HepG2 (cell line): ENCODE measurements around the gene SNRPD3. TPM values are rescaled to one million over a fixed set of nuclear protein-coding genes. Genes with fewer than 3 reads are reported as not detected.

Experiments
- ATAC-seq: fragments of 200-7000 bp; cut with Tn5 transposase; 3 replicates; pipeline ENCODE4 v1.9.1; 2020; ENCODE audit warnings: mild to moderate bottlenecking, moderate library complexity
- BruUV-seq: library from RNA; stranded (reverse); fragments of 400-500 nt; replicated peaks from 2 replicates; lab custom pipeline; 2021; lab: Mats Ljungman, UMichigan
- CTCF ChIA-PET: fragments of 300-600 bp; formaldehyde crosslinking; extraction: SDS; loops from one replicate; lab custom pipeline; 2021; ENCODE audit warnings: low total read pairs, inconsistent platforms, low intra/inter-chr PET ratio; lab: Yijun Ruan, JAX
- POLR2A ChIA-PET: fragments of 350-600 bp; sonication (Branson Sonifier 250); formaldehyde crosslinking; loops from one replicate; lab custom pipeline; 2020; ENCODE audit warnings: antibody characterized with exemption, inconsistent platforms; lab: Yijun Ruan, JAX
- DNase-seq: peaks from one replicate; pipeline ENCODE4 v3.0.0-alpha.2; 2015; ENCODE audit warnings: low spot score
- FAIRE-seq: peaks from 3 replicates; lab custom pipeline; 2011; peaks lifted over from hg19 to GRCh38; lab: Jason Lieb, UNC
- H2AFZ ChIP-seq: one replicate; pipeline ENCODE4 v1.6.1; 2011; ENCODE audit warnings: low read length, inconsistent platforms
- H3K27ac ChIP-seq: fragments of 300-600 bp; 3 replicates; pipeline ENCODE4 v1.8.0; 2011; ENCODE audit warnings: mixed run types, mild to moderate bottlenecking, mixed read lengths, low read length, inconsistent platforms; ENCODE audit not compliant: insufficient read depth; ENCODE audit errors: extremely low read length
- H3K27me3 ChIP-seq, 2 experiments: fragments of 200-600 bp in 1 of 2; 2 replicates in 1 of 2; 3 replicates in 1 of 2; pipeline versions ENCODE4 v1.6.0 to v1.8.0; 2011; ENCODE audit warnings: low read length in 2 of 2, mild to moderate bottlenecking in 2 of 2, moderate library complexity in 2 of 2, inconsistent platforms in 1 of 2; ENCODE audit not compliant: insufficient read depth in 2 of 2, control insufficient read depth in 1 of 2
- H3K36me3 ChIP-seq, 2 experiments: fragments of 200-600 bp in 1 of 2; replicated peaks in 1 of 2; 2 replicates in 1 of 2; 3 replicates in 1 of 2; pipeline versions ENCODE4 v1.5.1 to v1.8.0; 2011; ENCODE audit warnings: low read length in 2 of 2, inconsistent platforms in 1 of 2; ENCODE audit not compliant: insufficient read depth in 2 of 2, control insufficient read depth in 1 of 2
- H3K4me1 ChIP-seq: 2 replicates; pipeline ENCODE4 v1.5.1; 2012; ENCODE audit warnings: low read length, inconsistent platforms; ENCODE audit not compliant: insufficient read depth
- H3K4me2 ChIP-seq: 2 replicates; pipeline ENCODE4 v1.6.0; 2011; ENCODE audit warnings: low read depth, low read length, inconsistent platforms
- H3K4me3 ChIP-seq, 3 experiments: fragments of 200-600 bp in 1 of 3; sonication (generic), shearing (Covaris generic) in 1 of 3; replicated peaks in 1 of 3; 2 replicates each; pipeline ENCODE4 v1.5.1; 2011 to 2016; ENCODE audit warnings: low read length in 3 of 3, inconsistent platforms in 2 of 3, low read depth in 2 of 3, mild to moderate bottlenecking in 2 of 3, control low read depth in 1 of 3, mixed read lengths in 1 of 3; ENCODE audit not compliant: insufficient read depth in 1 of 3
- H3K79me2 ChIP-seq: one replicate; pipeline ENCODE4 v1.6.1; 2011; ENCODE audit warnings: low read length, inconsistent platforms; ENCODE audit not compliant: insufficient read depth
- H3K9ac ChIP-seq: 2 replicates; pipeline ENCODE4 v1.6.0; 2011; ENCODE audit warnings: mild to moderate bottlenecking, low read depth, low read length, inconsistent platforms; ENCODE audit not compliant: insufficient read depth
- H3K9me3 ChIP-seq: 2 replicates; pipeline ENCODE4 v1.5.1; 2012; ENCODE audit warnings: mild to moderate bottlenecking, low read length
- H4K20me1 ChIP-seq: 2 replicates; pipeline ENCODE4 v1.6.0; 2011; ENCODE audit warnings: inconsistent platforms, mild to moderate bottlenecking, low read length, moderate library complexity; ENCODE audit not compliant: insufficient read depth
- DMAP1 ChIP-seq: IDR thresholded peaks from 2 replicates; pipeline ENCODE4 v1.6.1; 2016
- TEAD2 ChIP-seq: sonication (generic); formaldehyde crosslinking; IDR thresholded peaks from 2 replicates; pipeline ENCODE4 v1.9.0; 2021; ENCODE audit warnings: missing genetic modification reagents
- ZNF501 ChIP-seq: sonication (generic); formaldehyde crosslinking; IDR thresholded peaks from 2 replicates; pipeline ENCODE4 v1.5.1; 2020; ENCODE audit warnings: mild to moderate bottlenecking, moderate library complexity, missing genetic modification reagents
- WGBS: methylation state at CpG from one replicate; pipeline ENCODE4 v1.1.6; 2017; ENCODE audit warnings: low lambda C conversion rate; 5-methylcytosine and 5-hydroxymethylcytosine counted together
- in situ Hi-C: cut with HindIII; loops from 2 replicates; pipeline ENCODE4 v1.10.0; 2017; ENCODE audit warnings: low pct_unique_long_range_greater_than_20kb; ENCODE audit not compliant: extremely low pct_ligation_motif_present
- intact Hi-C: fragments of 100-400 bp; cut with micrococcal nuclease; formaldehyde crosslinking; loops from one replicate; pipeline ENCODE4 v1.10.0; 2022; ENCODE audit not compliant: unreplicated experiment
- polyA plus RNA-seq, 8 experiments: library from polyadenylated mRNA; depleted of rRNA in 3 of 8; stranded (reverse) in 7 of 8; unstranded in 1 of 8; fragments of >200 nt; fragmentation: Illumina TruSeq in 4 of 8; extraction: Trizol in 4 of 8; gene quantifications; 2 replicates each; pipeline versions ENCODE4 v1.2.1 to v1.2.3, GENCODE V29; 2011 to 2016; ENCODE audit warnings: low read depth in 4 of 8, missing spikeins in 1 of 8, mixed read lengths in 1 of 8; ENCODE audit not compliant: insufficient read depth in 1 of 8
- total RNA-seq, 5 experiments: library from RNA; depleted of rRNA; stranded (reverse); fragments of >200 nt; fragmentation: Illumina TruSeq; extraction: Trizol; gene quantifications; 2 replicates each; pipeline ENCODE4 v1.2.3, GENCODE V29; 2016; ENCODE audit warnings: low read depth in 1 of 5
- TF ChIP-seq, protein P1 (sequence below): sonication (generic); formaldehyde crosslinking; IDR thresholded peaks from 2 replicates; pipeline ENCODE4 v1.4.0; 2020; ENCODE audit warnings: missing genetic modification reagents, low read depth, mild to moderate bottlenecking, borderline replicate concordance
- TF ChIP-seq, protein P2 (sequence below): IDR thresholded peaks from 2 replicates; pipeline ENCODE4 v1.6.1; 2012; ENCODE audit warnings: inconsistent platforms
- TF ChIP-seq, protein P3 (sequence below): sonication (generic); formaldehyde crosslinking; IDR thresholded peaks from 2 replicates; pipeline ENCODE4 v1.4.0; 2020; ENCODE audit warnings: missing genetic modification reagents
- TF ChIP-seq, protein P4 (sequence below): sonication (generic); formaldehyde crosslinking; IDR thresholded peaks from 2 replicates; pipeline ENCODE4 v1.5.0; 2020; ENCODE audit warnings: mild to moderate bottlenecking, missing genetic modification reagents
- TF ChIP-seq, protein P5 (sequence below), 2 experiments: IDR thresholded peaks; 2 replicates each; pipeline ENCODE4 v1.6.1; 2011 to 2012; ENCODE audit warnings: low read length in 2 of 2, borderline replicate concordance in 1 of 2, low read depth in 1 of 2, mild to moderate bottlenecking in 1 of 2, moderate library complexity in 1 of 2

Gene SNRPD3
- total and polyA plus RNA-seq, 2 of the 13 experiments (the other 11 are each of a cell fraction or from before 2014, with no cell fraction given) = 110 to 209 TPM

DNA sequence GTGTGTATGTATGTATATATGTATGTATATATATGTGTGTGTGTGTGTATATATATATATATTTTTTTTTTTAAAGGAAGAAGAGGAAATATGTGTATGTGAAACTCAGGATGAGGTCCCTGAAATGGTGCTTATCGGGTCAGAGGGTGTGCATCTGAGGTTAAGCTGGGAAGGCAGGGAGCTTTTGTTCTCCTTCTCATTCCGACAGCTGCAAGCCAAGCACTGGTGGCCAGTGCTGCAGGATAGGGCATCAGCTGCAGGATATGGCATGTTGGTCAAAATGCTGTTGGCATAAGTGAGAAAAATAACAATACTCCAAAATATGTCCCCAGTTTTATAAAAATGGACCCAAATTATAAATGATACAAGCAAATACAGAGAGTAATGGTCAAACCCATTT lies 7.4 kb downstream of the SNRPD3 start:
- DNase-seq (no peak), ATAC-seq (no peak), FAIRE-seq (no peak)
- intact Hi-C loops = no loop called here
- peaks cover 29% of the 10 kb centered on the region for H4K20me1 ChIP-seq
- ChIA-PET CTCF (no interaction called here), POLR2A (interaction anchor here (1.8 to 4.1 kb wide), 4 partner anchors 9 to 56 kb away, joined by 6 to 43 read pairs (median 30); partner anchors contain the start of genes GUCD1 and SNRPD3)
- no peaks in the 10 kb centered on the region for H3K27me3 ChIP-seq
- peak overlapping the region; percentile 64; the same call in 1 of the 2 replicates for H3K4me2 ChIP-seq
- in situ Hi-C loops = no loop called here
- peaks cover 90% of the 10 kb centered on the region for H3K4me1 ChIP-seq
- WGBS = 92% methylated on average over 2 of the region's 2 CpGs
- H3K27ac ChIP-seq = peak overlapping the region; percentile 74
- no peak overlapping the region for H3K4me3 ChIP-seq
- no peaks in the 10 kb centered on the region for H3K9me3 ChIP-seq
- H2AFZ ChIP-seq = no peak overlapping the region
- H3K9ac ChIP-seq = 0 out of 2 replicates have a peak overlapping the region, but pooled peaks have one; percentile 10
- peaks cover 31 to 66% of the 10 kb centered on the region in 2 experiments for H3K36me3 ChIP-seq
- peaks cover 89% of the 10 kb centered on the region for H3K79me2 ChIP-seq
- no TSS peak for BruUV-seq
- TF ChIP-seq, protein P1, sequence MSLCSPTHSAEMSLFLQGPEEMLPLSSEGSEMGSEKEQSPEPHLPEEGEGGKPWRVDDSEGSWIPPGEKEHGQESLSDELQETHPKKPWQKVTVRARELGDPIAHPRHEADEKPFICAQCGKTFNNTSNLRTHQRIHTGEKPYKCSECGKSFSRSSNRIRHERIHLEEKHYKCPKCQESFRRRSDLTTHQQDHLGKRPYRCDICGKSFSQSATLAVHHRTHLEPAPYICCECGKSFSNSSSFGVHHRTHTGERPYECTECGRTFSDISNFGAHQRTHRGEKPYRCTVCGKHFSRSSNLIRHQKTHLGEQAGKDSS = no peak
- TF ChIP-seq, protein P2, sequence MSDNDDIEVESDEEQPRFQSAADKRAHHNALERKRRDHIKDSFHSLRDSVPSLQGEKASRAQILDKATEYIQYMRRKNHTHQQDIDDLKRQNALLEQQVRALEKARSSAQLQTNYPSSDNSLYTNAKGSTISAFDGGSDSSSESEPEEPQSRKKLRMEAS = no peak
- TF ChIP-seq ZNF501 (CRISPR knock-in tag) = no peak
- TF ChIP-seq, protein P3, sequence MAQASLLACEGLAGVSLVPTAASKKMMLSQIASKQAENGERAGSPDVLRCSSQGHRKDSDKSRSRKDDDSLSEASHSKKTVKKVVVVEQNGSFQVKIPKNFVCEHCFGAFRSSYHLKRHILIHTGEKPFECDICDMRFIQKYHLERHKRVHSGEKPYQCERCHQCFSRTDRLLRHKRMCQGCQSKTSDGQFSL = no peak
- TF ChIP-seq, protein P4, sequence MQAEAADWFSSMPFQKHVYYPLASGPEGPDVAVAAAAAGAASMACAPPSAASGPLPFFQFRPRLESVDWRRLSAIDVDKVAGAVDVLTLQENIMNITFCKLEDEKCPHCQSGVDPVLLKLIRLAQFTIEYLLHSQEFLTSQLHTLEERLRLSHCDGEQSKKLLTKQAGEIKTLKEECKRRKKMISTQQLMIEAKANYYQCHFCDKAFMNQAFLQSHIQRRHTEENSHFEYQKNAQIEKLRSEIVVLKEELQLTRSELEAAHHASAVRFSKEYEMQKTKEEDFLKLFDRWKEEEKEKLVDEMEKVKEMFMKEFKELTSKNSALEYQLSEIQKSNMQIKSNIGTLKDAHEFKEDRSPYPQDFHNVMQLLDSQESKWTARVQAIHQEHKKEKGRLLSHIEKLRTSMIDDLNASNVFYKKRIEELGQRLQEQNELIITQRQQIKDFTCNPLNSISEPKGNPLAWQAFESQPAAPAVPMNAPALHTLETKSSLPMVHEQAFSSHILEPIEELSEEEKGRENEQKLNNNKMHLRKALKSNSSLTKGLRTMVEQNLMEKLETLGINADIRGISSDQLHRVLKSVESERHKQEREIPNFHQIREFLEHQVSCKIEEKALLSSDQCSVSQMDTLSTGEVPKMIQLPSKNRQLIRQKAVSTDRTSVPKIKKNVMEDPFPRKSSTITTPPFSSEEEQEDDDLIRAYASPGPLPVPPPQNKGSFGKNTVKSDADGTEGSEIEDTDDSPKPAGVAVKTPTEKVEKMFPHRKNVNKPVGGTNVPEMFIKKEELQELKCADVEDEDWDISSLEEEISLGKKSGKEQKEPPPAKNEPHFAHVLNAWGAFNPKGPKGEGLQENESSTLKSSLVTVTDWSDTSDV (CRISPR knock-in tag) = no peak
- TF ChIP-seq TEAD2 (CRISPR knock-in tag) = no peak
- TF ChIP-seq DMAP1 (CRISPR knock-in tag) = no peak
- TF ChIP-seq, protein P5, sequence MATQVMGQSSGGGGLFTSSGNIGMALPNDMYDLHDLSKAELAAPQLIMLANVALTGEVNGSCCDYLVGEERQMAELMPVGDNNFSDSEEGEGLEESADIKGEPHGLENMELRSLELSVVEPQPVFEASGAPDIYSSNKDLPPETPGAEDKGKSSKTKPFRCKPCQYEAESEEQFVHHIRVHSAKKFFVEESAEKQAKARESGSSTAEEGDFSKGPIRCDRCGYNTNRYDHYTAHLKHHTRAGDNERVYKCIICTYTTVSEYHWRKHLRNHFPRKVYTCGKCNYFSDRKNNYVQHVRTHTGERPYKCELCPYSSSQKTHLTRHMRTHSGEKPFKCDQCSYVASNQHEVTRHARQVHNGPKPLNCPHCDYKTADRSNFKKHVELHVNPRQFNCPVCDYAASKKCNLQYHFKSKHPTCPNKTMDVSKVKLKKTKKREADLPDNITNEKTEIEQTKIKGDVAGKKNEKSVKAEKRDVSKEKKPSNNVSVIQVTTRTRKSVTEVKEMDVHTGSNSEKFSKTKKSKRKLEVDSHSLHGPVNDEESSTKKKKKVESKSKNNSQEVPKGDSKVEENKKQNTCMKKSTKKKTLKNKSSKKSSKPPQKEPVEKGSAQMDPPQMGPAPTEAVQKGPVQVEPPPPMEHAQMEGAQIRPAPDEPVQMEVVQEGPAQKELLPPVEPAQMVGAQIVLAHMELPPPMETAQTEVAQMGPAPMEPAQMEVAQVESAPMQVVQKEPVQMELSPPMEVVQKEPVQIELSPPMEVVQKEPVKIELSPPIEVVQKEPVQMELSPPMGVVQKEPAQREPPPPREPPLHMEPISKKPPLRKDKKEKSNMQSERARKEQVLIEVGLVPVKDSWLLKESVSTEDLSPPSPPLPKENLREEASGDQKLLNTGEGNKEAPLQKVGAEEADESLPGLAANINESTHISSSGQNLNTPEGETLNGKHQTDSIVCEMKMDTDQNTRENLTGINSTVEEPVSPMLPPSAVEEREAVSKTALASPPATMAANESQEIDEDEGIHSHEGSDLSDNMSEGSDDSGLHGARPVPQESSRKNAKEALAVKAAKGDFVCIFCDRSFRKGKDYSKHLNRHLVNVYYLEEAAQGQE (IDR thresholded peaks at IDR 0.05; ENCODE audit: borderline replicate concordance in 1 of 2, low read depth in 1 of 2, low read length in 2 of 2) = no peak
